GM12874 (cell line): Measurements from ENCODE around the gene KNOP1.

Source experiments
- TF ChIP-seq, protein P1 (sequence below): IDR thresholded peaks from 2 replicates; pipeline ENCODE4 v1.5.1; 2011; ENCODE audit warnings: low read depth, mild to moderate bottlenecking, control low read depth, low read length, moderate library complexity; ENCODE audit not compliant: insufficient read depth

Gene KNOP1

DNA sequence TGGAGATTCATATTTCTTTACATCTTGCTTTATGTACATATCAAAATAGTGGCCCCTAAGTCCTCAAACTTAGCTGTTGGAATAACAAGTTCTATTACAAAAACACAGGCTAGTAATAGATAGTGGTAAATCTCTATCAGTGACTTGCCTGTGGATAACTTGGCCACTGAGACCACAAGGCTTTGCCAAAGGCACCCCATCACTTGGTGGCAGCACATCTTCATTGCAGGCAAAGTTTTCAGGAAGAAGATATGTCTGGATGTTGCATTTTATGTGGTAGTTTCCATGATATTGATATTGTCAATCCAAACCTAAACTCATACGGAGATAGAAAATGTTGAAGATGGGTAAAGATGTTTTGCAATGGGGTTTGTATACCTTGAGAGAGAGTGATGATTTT lies 58.5 kb downstream of the KNOP1 start:
- TF ChIP-seq, protein P1, sequence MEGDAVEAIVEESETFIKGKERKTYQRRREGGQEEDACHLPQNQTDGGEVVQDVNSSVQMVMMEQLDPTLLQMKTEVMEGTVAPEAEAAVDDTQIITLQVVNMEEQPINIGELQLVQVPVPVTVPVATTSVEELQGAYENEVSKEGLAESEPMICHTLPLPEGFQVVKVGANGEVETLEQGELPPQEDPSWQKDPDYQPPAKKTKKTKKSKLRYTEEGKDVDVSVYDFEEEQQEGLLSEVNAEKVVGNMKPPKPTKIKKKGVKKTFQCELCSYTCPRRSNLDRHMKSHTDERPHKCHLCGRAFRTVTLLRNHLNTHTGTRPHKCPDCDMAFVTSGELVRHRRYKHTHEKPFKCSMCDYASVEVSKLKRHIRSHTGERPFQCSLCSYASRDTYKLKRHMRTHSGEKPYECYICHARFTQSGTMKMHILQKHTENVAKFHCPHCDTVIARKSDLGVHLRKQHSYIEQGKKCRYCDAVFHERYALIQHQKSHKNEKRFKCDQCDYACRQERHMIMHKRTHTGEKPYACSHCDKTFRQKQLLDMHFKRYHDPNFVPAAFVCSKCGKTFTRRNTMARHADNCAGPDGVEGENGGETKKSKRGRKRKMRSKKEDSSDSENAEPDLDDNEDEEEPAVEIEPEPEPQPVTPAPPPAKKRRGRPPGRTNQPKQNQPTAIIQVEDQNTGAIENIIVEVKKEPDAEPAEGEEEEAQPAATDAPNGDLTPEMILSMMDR, result no peak

DNA sequence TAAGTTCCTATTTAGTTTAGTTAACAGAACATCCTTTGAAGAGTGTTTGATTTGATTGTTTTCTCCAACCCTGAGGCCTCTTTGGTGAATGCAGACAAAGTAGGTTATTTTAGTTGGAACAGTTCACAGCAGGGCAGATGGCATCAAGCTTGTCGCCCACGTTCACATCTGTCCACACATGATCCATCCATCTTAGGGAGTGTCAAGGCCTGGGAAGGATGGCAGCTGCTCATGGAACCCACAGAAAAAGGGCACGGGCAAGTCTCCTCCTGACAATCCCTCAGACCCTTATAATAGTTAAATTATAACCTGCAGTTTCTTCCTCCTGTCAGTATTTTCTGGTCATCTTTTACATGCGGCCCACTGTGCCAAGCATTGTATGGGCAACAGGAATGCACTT lies 60.2 kb downstream of the KNOP1 start:
- TF ChIP-seq, protein P1, result no peak

DNA sequence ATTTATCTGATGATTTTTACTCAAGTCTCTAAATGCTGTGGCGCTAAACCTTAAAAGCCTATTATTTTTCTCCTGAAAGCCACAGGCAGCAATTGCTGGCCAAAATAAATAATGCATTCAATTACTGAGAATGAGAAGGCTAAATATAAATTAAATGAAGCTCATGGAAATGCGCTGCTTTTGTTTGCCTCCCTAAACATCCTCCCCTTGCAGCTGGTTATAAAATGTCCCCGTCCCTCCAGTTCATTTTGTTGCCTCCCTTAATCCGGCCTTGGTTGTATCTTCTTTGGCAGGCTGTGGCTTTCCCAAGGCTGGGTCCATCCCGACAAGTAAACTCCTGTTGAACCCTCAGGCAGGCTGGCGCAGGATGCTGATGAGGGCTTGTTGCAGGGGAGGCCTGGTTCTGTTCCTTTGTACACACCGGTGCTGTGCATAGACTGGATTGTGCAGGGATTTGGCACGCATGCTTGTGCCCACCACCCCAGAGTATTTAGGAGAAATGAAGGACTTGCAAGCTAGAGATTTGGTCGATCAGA lies 62.7 kb downstream of the KNOP1 start:
- TF ChIP-seq, protein P1, result no peak

DNA sequence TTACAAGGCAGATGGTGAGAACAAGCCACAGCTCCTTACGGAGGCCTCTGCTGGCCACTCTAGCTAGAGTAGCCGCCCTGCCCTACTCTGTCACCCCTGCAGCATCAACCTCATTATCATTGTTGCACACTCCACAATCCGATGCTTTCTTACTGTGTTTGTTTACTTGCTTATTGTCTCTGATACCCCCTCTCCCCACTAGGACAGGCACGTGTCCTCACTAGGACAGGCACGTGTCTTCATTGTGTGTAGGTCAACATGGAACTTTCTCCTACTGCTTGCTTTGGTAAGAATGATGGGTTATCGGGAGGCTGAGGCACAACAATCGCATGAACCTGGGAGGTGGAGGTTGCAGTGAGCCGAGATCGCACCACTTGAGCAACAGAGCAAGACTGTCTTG lies 63.9 kb downstream of the KNOP1 start:
- TF ChIP-seq, protein P1, result no peak
